ENCODE data around the gene SKOR2. TPM values are rescaled to one million over a fixed set of nuclear protein-coding genes. Genes with fewer than 3 reads are reported as not detected.

The SKOR2 gene
- total and polyA plus RNA-seq, 2 of the 13 experiments (the other 11 are each of a cell fraction or from before 2014, with no cell fraction given): not detected

DNA sequence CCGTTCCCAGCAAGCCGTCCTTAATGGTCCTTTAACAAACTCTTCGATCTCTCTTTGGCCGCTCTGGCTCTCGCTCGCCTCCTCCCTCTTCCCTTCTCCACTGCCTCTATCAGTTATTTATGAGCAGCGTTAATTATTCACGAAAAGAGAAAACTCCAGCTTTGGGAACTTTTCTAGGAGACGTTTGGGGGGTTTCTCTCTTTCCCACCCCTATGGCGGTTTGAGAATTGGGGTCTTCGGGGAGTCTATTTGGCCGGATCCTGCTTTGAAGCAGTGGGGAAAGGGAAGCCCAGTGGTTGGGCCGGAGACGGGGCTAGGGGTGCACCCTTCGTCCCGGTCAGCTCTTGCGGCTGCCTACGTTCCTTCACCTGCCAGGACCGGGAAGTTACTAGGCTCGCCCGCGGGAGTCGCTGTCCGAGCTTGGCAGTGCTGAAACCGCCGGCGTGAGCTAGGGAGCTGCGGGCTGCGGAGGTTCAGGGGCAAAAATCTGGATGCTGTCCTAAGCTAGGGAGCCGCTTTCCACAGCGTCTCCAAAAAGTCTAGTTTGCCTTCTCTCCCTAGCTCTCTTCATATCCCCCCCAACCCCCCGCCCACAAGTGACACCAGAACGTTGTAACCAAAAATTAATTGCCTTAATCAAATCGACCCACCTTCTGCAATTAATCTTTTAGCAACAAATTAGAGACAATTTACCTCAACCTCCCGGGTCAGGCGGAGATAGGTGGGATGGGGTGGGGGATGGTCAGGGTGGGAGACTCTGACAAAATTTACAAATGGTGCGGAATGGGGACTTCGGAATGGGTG, 8.9 kb upstream of the SKOR2 start (continued):
- no peak for TF ChIP-seq ZNF577 (CRISPR knock-in tag; IDR thresholded peaks at IDR 0.05; ENCODE audit: borderline replicate concordance, low read depth)
- TF ChIP-seq TERF1 (CRISPR knock-in tag; IDR thresholded peaks at IDR 0.05): no peak
- no peak for TF ChIP-seq NR3C1 (CRISPR knock-in tag; IDR thresholded peaks at IDR 0.05)
- TF ChIP-seq ZNF343 (CRISPR knock-in tag; IDR thresholded peaks at IDR 0.05): no peak
- no peak for TF ChIP-seq SP5 (CRISPR knock-in tag; IDR thresholded peaks at IDR 0.05; ENCODE audit: borderline replicate concordance, low read depth)
- peak; percentile 43; the same call in 1 of the 2 replicates for TF ChIP-seq RARA (CRISPR knock-in tag; IDR thresholded peaks at IDR 0.05)
- no peak for TF ChIP-seq SOX13 (IDR thresholded peaks at IDR 0.05)
- peak in 1 of 2 experiments; percentile 18; a peak in 1 of 4 replicates for TF ChIP-seq SOX13 (CRISPR knock-in tag; conservative IDR thresholded peaks at IDR 0.05 in 1 of 2, IDR thresholded peaks at IDR 0.05 in 1 of 2)
- 0 out of 2 replicates have a peak, but pooled peaks have one; percentile 19 for TF ChIP-seq THRA (CRISPR knock-in tag; IDR thresholded peaks at IDR 0.05; ENCODE audit: borderline replicate concordance)
- TF ChIP-seq, protein P1, sequence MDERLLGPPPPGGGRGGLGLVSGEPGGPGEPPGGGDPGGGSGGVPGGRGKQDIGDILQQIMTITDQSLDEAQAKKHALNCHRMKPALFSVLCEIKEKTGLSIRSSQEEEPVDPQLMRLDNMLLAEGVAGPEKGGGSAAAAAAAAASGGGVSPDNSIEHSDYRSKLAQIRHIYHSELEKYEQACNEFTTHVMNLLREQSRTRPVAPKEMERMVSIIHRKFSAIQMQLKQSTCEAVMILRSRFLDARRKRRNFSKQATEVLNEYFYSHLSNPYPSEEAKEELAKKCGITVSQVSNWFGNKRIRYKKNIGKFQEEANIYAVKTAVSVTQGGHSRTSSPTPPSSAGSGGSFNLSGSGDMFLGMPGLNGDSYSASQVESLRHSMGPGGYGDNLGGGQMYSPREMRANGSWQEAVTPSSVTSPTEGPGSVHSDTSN (CRISPR knock-in tag; IDR thresholded peaks at IDR 0.05): no peak
- TF ChIP-seq KDM2A (CRISPR knock-in tag; IDR thresholded peaks at IDR 0.05; ENCODE audit: borderline replicate concordance, low read depth): no peak
- no peak for TF ChIP-seq DR1 (CRISPR knock-in tag; IDR thresholded peaks at IDR 0.05)
- TF ChIP-seq ZNF619 (CRISPR knock-in tag; IDR thresholded peaks at IDR 0.05): no peak
- TF ChIP-seq, protein P2, sequence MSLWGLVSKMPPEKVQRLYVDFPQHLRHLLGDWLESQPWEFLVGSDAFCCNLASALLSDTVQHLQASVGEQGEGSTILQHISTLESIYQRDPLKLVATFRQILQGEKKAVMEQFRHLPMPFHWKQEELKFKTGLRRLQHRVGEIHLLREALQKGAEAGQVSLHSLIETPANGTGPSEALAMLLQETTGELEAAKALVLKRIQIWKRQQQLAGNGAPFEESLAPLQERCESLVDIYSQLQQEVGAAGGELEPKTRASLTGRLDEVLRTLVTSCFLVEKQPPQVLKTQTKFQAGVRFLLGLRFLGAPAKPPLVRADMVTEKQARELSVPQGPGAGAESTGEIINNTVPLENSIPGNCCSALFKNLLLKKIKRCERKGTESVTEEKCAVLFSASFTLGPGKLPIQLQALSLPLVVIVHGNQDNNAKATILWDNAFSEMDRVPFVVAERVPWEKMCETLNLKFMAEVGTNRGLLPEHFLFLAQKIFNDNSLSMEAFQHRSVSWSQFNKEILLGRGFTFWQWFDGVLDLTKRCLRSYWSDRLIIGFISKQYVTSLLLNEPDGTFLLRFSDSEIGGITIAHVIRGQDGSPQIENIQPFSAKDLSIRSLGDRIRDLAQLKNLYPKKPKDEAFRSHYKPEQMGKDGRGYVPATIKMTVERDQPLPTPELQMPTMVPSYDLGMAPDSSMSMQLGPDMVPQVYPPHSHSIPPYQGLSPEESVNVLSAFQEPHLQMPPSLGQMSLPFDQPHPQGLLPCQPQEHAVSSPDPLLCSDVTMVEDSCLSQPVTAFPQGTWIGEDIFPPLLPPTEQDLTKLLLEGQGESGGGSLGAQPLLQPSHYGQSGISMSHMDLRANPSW (CRISPR knock-in tag; IDR thresholded peaks at IDR 0.05; ENCODE audit: borderline replicate concordance): no peak
- no peak for TF ChIP-seq ZNF891 (CRISPR knock-in tag; IDR thresholded peaks at IDR 0.05)
- TF ChIP-seq ZNF562 (CRISPR knock-in tag; IDR thresholded peaks at IDR 0.05; ENCODE audit: borderline replicate concordance): no peak
- TF ChIP-seq BHLHE40 (IDR thresholded peaks at IDR 0.05; ENCODE audit: low read length): no peak
- TF ChIP-seq, protein P3, sequence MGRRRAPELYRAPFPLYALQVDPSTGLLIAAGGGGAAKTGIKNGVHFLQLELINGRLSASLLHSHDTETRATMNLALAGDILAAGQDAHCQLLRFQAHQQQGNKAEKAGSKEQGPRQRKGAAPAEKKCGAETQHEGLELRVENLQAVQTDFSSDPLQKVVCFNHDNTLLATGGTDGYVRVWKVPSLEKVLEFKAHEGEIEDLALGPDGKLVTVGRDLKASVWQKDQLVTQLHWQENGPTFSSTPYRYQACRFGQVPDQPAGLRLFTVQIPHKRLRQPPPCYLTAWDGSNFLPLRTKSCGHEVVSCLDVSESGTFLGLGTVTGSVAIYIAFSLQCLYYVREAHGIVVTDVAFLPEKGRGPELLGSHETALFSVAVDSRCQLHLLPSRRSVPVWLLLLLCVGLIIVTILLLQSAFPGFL (CRISPR knock-in tag; IDR thresholded peaks at IDR 0.05): no peak
- TF ChIP-seq RBM22 (optimal IDR thresholded peaks at IDR 0.05; ENCODE audit: low read length): no peak
- TF ChIP-seq ZNF101 (CRISPR knock-in tag; IDR thresholded peaks at IDR 0.05; ENCODE audit: borderline replicate concordance, low read depth): no peak
- TF ChIP-seq ZNF496 (CRISPR knock-in tag; IDR thresholded peaks at IDR 0.05; ENCODE audit: insufficient replicate concordance): no peak
- no peak for TF ChIP-seq ZNF782 (CRISPR knock-in tag; IDR thresholded peaks at IDR 0.05; ENCODE audit: borderline replicate concordance)

Data from HepG2 (cell line).